HuH-7 (cell line): ENCODE data around the gene EMC1.
"Not testable (repeated sequence)": the region's sequence is repeated elsewhere in the genome, so short reads cannot be mapped to it uniquely, and the experiment has no call there.

Experiments
- DNase-seq: peaks from one replicate; pipeline ENCODE4 v3.0.0; 2011; ENCODE audit warnings: low spot score

EMC1 gene

DNA sequence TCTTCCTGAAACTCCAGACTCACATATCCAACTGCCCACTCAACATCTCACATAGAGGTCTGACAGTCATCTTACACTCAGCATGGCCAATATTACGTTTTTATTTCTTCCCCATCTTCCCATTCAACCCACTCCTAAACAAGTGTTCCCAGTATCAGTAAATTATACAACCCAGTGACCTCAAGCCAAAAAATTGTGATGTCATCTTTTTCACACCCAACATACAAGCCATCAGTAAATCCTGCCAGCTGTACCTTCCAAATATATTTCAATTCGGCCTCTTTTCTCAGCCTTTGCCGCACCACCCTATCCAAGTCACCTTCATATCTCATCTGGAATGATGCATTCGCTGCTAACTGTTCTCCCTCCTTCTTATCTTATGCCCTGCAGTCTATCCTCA, 60.9 kb downstream of the EMC1 start:
- DNase-seq, result no peak

DNA sequence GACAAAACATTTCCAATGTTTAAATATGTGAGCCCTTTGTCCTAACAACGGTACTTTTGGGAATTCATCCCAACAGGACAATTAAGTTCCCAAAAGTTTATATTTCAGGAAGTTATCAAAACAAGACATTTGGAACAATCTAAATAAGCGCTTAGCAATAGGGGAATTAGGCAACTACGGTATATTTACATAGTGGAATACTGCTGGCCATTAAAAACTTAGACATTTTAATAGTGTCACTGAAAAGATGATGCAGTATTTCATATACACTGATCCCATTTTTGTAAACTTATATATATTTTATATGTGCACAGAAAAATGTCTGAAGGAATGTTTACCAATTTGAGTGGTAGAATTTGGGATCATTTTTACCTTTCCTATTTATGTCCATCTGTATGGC, 62.1 kb downstream of the EMC1 start:
- no peak for DNase-seq

DNA sequence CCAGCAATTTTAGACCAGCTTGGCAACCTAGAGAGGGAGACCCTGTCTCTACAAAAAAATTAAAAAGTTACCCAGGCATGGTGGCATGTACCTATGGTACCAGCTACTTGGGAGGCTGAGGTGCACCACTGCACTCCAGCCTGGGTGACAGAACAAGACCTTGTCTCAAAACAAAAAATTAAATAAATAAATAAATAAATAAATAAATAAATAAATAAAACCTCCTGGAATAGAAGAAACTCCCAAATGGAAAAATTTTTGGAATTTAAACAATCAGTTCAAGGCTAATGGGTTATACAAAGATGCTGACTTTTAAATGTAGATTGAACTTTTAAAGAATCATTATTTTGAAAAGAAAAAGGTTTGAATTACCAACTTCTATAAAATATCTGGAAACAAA, 63.5 kb downstream of the EMC1 start:
- DNase-seq, result no peak

DNA sequence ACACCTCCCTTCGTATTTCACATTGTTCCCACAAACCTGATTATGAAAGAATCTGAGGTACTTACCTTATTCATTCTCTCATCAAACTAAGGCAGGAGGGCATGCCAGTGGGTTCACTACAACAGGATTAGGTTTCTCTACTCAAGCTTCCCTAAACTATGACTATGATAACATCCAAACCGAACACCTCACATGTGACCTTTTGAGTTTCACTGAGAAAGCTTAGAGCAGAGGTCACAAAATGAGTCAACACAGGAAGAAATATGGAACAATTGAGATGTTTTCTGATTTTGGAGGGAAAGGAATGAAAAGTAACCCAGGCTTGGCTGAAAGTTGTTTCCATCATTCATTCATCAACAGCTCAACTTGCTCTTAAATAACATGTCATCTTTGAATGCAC, 65.3 kb downstream of the EMC1 start:
- DNase-seq, result no peak

DNA sequence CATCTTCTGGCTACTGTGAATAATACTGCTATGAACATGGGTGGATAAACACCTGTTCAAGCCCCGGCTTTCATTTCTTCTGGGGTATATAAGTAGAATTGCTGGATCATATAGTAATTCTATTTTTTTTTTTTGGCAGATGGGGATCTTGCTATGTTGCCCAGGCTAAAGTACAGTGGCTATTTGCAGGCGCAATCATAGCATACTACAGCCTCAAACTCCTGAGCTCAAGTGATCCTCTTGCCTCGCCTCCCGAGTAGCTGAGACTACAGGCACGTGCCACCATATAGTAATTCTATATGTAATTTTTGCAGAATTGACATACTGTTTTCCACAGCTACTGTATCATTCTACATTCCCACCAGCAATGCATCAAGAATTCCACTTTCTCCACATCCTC, 69.1 kb downstream of the EMC1 start:
- no peak for DNase-seq

DNA sequence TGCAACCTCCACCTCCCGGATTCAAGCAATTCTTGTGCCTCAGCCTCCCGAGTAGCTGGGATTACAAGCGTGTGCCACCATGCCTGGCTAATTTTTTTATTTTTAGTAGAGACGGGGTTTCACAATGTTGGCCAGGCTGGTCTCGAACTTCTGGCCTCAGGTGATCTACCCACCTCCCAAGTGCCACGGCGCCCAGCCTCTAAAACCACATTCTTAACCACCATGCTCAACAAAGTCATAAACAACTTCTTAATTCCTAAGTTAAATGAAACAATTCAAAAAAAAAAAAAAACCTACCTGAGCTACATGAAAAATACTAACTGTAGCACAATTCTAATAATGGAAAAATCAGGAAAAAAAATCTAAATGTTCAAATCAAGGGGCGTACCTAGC, 71.1 kb downstream of the EMC1 start:
- DNase-seq, result not testable (repeated sequence)

DNA sequence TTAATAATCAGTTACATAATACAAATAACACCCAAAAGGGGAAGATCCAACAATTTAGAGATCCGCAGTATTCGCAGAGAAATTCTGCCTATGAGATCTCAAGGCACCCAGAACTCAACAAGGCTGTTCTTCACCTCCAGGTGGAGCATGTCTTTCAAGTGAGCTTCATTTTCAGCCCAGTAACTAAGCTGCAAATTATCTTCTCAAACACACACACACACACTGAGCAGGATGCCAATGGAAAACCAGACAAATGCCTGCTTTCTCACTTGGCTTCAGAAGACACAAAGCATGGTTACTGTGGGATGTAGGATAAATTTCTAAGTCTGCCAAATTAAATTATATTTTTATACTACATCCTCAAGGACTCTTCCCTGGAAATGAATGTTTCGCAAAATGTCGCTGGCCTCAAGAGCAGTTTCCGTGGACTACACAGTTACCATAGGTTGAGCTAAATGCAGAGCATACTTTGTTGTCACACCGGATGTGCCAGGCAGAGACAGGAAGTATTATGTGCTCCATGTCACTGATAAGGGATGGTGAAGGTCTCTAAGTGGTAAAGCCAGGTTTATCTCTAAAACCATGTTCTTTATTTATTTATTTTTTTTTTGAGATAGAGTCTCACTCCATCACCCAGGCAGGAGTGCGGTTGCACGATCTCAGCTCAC, 71.6 kb downstream of the EMC1 start:
- peak; percentile 13 for DNase-seq

DNA sequence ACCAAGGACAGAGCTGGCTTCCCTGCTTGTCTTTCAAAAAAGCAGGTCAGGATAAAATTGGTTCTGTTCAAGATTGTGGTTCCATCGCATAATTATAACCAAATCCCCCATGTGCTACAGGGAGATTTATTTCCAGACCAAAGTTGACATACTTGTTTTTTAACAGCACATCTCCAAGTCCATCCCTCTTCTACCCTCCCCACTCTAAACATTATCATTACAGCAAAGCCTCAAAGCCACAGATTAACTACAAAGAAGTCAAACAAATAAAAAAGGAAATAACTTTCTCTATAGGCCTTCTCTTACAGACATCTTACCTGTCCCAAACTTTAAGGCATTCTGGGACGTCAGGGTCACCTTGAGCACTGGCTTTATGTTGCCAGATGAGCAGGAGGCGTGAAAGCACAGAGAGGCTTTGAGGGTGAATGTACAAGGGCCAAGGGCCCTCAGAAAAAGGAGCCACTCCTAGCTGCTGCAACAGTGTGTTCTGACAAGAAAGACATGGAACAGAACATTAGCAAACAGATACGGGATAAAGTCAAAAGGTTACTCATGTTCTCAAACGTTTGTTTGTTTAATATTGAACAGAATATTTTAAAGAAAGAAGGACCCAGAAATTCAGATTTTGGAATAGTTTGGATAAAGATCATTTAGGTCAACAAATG, 72.5 kb downstream of the EMC1 start:
- no peak for DNase-seq

DNA sequence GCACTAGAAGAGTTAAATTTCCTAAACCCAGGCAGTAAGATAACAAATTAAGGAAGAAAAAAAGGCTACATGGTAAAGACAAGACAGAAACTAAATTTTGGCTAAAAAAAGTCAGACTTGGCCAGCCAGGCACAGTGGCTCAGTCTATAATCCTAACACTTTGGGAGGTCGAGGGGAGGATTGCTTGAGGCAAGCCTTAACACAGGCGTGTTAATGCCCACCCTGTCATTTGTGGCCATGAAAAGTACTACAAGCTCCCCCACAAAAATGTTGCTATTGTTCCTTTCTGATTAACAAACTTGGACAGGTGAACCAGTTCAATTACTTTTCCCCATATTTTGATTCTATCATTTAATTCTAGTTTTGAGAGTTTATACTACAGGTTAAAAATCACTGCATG, 73.5 kb downstream of the EMC1 start:
- DNase-seq, result no peak

DNA sequence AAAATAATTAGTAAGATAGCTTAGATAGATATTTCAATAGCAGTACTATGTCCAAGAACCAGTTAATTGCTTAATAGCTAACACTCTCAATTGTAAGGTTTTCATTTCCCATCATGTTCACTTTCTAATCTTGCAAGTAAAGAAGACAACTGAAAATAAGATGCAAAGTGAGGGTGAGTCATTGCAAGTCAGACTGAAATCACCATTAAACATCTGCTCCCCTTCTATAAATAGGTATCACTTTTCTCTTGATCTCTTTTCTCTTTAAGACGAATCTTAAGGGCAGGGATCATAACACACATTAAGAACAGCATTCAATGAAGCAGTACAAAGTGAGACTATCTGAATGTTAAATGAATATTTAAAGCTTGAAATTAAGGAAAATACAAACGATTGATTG, 81.7 kb downstream of the EMC1 start:
- no peak for DNase-seq

DNA sequence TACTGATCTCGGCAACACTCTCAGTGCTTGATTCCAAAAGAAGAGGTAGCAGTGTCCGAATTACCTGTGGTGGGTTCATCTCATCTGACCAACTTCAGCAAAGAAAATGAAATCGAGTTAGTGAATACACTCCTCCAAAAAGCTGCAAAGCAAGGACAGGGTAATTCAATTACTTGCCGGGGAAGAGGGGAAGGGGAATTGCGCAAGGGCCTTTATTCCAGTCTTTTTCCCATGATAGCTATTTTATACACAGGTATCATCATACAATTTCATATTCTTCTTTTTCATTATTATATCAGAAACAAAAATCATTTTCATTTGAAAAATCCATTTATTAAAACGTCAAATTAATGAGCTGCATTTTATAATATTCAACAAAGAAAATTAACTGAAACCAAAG, 84.2 kb downstream of the EMC1 start:
- DNase-seq, result no peak

DNA sequence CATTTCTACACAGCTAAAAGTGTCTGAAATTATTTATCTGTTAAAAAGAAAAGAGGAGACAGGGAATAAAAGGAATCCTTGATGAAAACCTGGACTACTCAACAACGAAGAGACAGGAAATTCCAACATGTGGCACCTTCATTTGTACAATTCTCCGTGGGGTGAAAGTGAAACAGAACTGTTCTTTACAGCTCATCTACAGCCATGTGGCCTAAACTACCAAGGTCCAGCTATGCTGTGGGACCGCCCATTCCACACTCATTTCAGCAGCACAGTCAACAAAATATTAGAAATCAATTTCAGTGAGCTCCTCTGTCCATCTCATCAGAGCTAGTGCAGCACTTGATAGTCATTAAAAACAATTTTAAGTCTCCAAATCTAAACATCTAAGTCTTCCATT, 85.3 kb downstream of the EMC1 start:
- no peak for DNase-seq
